ENCODE measurements around the gene AMBN. TPM values are rescaled to one million over a fixed set of nuclear protein-coding genes. Genes with fewer than 3 reads are reported as not detected.

Gene AMBN
- total RNA-seq, 3 donors from 2014 or later: not detected

GRCh38 chr4:70589785-70590184, 2.3 kb upstream of the AMBN start:
- no peak overlapping the region for H3K4me3 Mint-ChIP-seq
- H3K27me3 Mint-ChIP-seq (ENCODE audit: low read depth): no peaks in the 10 kb centered on the region
- ATAC-seq: no peak
- H3K4me1 Mint-ChIP-seq (ENCODE audit: low read depth): no peaks in the 10 kb centered on the region
- H3K9me3 Mint-ChIP-seq: no peaks in the 10 kb centered on the region
- no peaks in the 10 kb centered on the region for H3K36me3 Mint-ChIP-seq (ENCODE audit: insufficient read depth)
- no peak for DNase-seq

- ATAC-seq: no peak
- Mint-ChIP-seq H3K9me3 (no peaks in the 10 kb centered on the region), H3K27me3 (ENCODE audit: low read depth) (no peaks in the 10 kb centered on the region), H3K36me3 (ENCODE audit: insufficient read depth) (no peaks in the 10 kb centered on the region), H3K4me3 (no peak overlapping the region), H3K4me1 (ENCODE audit: low read depth) (no peaks in the 10 kb centered on the region)
- DNase-seq: no peak
Measured at GRCh38 chr4:70594196-70594595, 2.1 kb downstream of the AMBN start.

- ATAC-seq: no peak
- DNase-seq: no peak
- H3K9me3 Mint-ChIP-seq: no peaks in the 10 kb centered on the region
- H3K27me3 Mint-ChIP-seq (ENCODE audit: low read depth): peaks cover 3% of the 10 kb centered on the region
- no peaks in the 10 kb centered on the region for H3K4me1 Mint-ChIP-seq (ENCODE audit: low read depth)
- H3K36me3 Mint-ChIP-seq (ENCODE audit: insufficient read depth): no peaks in the 10 kb centered on the region
- no peak overlapping the region for H3K4me3 Mint-ChIP-seq
Measured at GRCh38 chr4:70600305-70600704, 8.2 kb downstream of the AMBN start.

- ATAC-seq: no peak
- H3K27me3 Mint-ChIP-seq (ENCODE audit: low read depth): peaks cover 3% of the 10 kb centered on the region
- no peaks in the 10 kb centered on the region for H3K4me1 Mint-ChIP-seq (ENCODE audit: low read depth)
Measured at GRCh38 chr4:70600977-70601376, 8.9 kb downstream of the AMBN start.

GRCh38 chr4:70601422-70602039, 9.5 kb downstream of the AMBN start:
- Mint-ChIP-seq H3K9me3 (no peaks in the 10 kb centered on the region), H3K27me3 (ENCODE audit: low read depth) (peaks cover 3% of the 10 kb centered on the region), H3K4me3 (no peak overlapping the region), H3K4me1 (ENCODE audit: low read depth) (no peaks in the 10 kb centered on the region), H3K36me3 (ENCODE audit: insufficient read depth) (no peaks in the 10 kb centered on the region)
- DNase-seq: peak; percentile 49
- peak; percentile 48 to 82 for ATAC-seq

More at GRCh38 chr4:70600977-70601376, 8.9 kb downstream of the AMBN start:
- Mint-ChIP-seq H3K36me3 (ENCODE audit: insufficient read depth) (no peaks in the 10 kb centered on the region), H3K4me3 (no peak overlapping the region), H3K9me3 (no peaks in the 10 kb centered on the region)
- no peak for DNase-seq

- no peak overlapping the region for H3K4me3 Mint-ChIP-seq
- DNase-seq (no peak), ATAC-seq (no peak)
- no peaks in the 10 kb centered on the region for H3K36me3 Mint-ChIP-seq (ENCODE audit: insufficient read depth)
- no peaks in the 10 kb centered on the region for H3K4me1 Mint-ChIP-seq (ENCODE audit: low read depth)
- H3K9me3 Mint-ChIP-seq: no peaks in the 10 kb centered on the region
- peaks cover 8% of the 10 kb centered on the region for H3K27me3 Mint-ChIP-seq (ENCODE audit: low read depth)
Measured at GRCh38 chr4:70603856-70604255, 11.8 kb downstream of the AMBN start.

- H3K27me3 Mint-ChIP-seq (ENCODE audit: low read depth): peaks cover 9% of the 10 kb centered on the region
- H3K9me3 Mint-ChIP-seq: no peaks in the 10 kb centered on the region
- ATAC-seq (no peak), DNase-seq (no peak)
- H3K36me3 Mint-ChIP-seq (ENCODE audit: insufficient read depth): no peaks in the 10 kb centered on the region
- no peaks in the 10 kb centered on the region for H3K4me1 Mint-ChIP-seq (ENCODE audit: low read depth)
- no peak overlapping the region for H3K4me3 Mint-ChIP-seq
Measured at GRCh38 chr4:70606459-70606858, 14.4 kb downstream of the AMBN start.

- no peaks in the 10 kb centered on the region for H3K36me3 Mint-ChIP-seq (ENCODE audit: insufficient read depth)
Measured at GRCh38 chr4:70607334-70607853, 15.3 kb downstream of the AMBN start.

GRCh38 chr4:70608324-70608723, 16.3 kb downstream of the AMBN start:
- Mint-ChIP-seq H3K9me3 (no peaks in the 10 kb centered on the region), H3K36me3 (ENCODE audit: insufficient read depth) (no peaks in the 10 kb centered on the region), H3K4me1 (ENCODE audit: low read depth) (peaks cover 5% of the 10 kb centered on the region), H3K27me3 (ENCODE audit: low read depth) (peaks cover 14% of the 10 kb centered on the region), H3K4me3 (no peak overlapping the region)
- ATAC-seq (no peak), DNase-seq (no peak)

More at GRCh38 chr4:70607334-70607853, 15.3 kb downstream of the AMBN start:
- Mint-ChIP-seq H3K27me3 (ENCODE audit: low read depth) (peaks cover 11% of the 10 kb centered on the region), H3K9me3 (no peaks in the 10 kb centered on the region), H3K4me1 (ENCODE audit: low read depth) (no peaks in the 10 kb centered on the region), H3K4me3 (no peak overlapping the region)
- no peak for ATAC-seq
- DNase-seq: no peak

GRCh38 chr4:70613306-70614183, 21.5 kb downstream of the AMBN start:
- no peak for DNase-seq
- Mint-ChIP-seq H3K36me3 (ENCODE audit: insufficient read depth) (no peaks in the 10 kb centered on the region), H3K27me3 (ENCODE audit: low read depth) (peaks cover 8% of the 10 kb centered on the region), H3K4me1 (ENCODE audit: low read depth) (peaks cover 13% of the 10 kb centered on the region), H3K9me3 (no peaks in the 10 kb centered on the region), H3K4me3 (no peak overlapping the region)
- peak; percentile 43 to 46 for ATAC-seq

- Mint-ChIP-seq H3K4me3 (no peak overlapping the region), H3K27me3 (ENCODE audit: low read depth) (peaks cover 5% of the 10 kb centered on the region), H3K9me3 (no peaks in the 10 kb centered on the region), H3K36me3 (ENCODE audit: insufficient read depth) (no peaks in the 10 kb centered on the region), H3K4me1 (ENCODE audit: low read depth) (peaks cover 13% of the 10 kb centered on the region)
- DNase-seq: no peak
- ATAC-seq: no peak
Measured at GRCh38 chr4:70614184-70614555, 22.1 kb downstream of the AMBN start.

GRCh38 chr4:70619288-70619687, 27.2 kb downstream of the AMBN start:
- H3K9me3 Mint-ChIP-seq: no peaks in the 10 kb centered on the region
- H3K4me3 Mint-ChIP-seq: no peak overlapping the region
- no peaks in the 10 kb centered on the region for H3K27me3 Mint-ChIP-seq (ENCODE audit: low read depth)
- no peaks in the 10 kb centered on the region for H3K36me3 Mint-ChIP-seq (ENCODE audit: insufficient read depth)
- ATAC-seq (no peak), DNase-seq (no peak)
- no peaks in the 10 kb centered on the region for H3K4me1 Mint-ChIP-seq (ENCODE audit: low read depth)

- Mint-ChIP-seq H3K27me3 (ENCODE audit: low read depth) (no peaks in the 10 kb centered on the region), H3K4me3 (no peak overlapping the region), H3K36me3 (ENCODE audit: insufficient read depth) (no peaks in the 10 kb centered on the region), H3K4me1 (ENCODE audit: low read depth) (no peaks in the 10 kb centered on the region), H3K9me3 (no peaks in the 10 kb centered on the region)
- DNase-seq (no peak), ATAC-seq (no peak)
Measured at GRCh38 chr4:70619778-70620177, 27.7 kb downstream of the AMBN start.

- Mint-ChIP-seq H3K4me1 (ENCODE audit: low read depth) (no peaks in the 10 kb centered on the region), H3K4me3 (no peak overlapping the region), H3K9me3 (no peaks in the 10 kb centered on the region), H3K27me3 (ENCODE audit: low read depth) (no peaks in the 10 kb centered on the region), H3K36me3 (ENCODE audit: insufficient read depth) (no peaks in the 10 kb centered on the region)
- DNase-seq (no peak), ATAC-seq (no peak)
Measured at GRCh38 chr4:70623323-70623722, 31.3 kb downstream of the AMBN start.

Data from activated T-cell treated with anti-CD3 and anti-CD28 coated beads, Interleukin-2, amount 50 U/mL, for 4 hours (primary cell).